Adrenal gland (tissue), 5 donors: ENCODE data around the gene MICAL3.

ENCODE experiments used
- POLR2A ChIP-seq, 2 donors: fragments of 450-650 bp; IDR thresholded peaks; one replicate each; pipeline ENCODE4 v1.6.1; 2017; ENCODE audit warnings: antibody characterized with exemption in 2 of 2, mild to moderate bottlenecking in 2 of 2, moderate library complexity in 1 of 2
- TF ChIP-seq, protein P1 (sequence below), 6 experiments: fragments of 450-650 bp in 4 of 6; fragments of 200-600 bp in 2 of 6; sonication (generic) in 1 of 6; IDR thresholded peaks; 1 replicate in 5 of 6; 2 replicates in 1 of 6; pipeline versions ENCODE4 v1.5.1 to v1.8.0; 2016 to 2021; ENCODE audit warnings: antibody characterized with exemption in 6 of 6, mild to moderate bottlenecking in 2 of 6, moderate library complexity in 1 of 6
- donor health status: DM: no; HTN: no; CAD: no.

DNA sequence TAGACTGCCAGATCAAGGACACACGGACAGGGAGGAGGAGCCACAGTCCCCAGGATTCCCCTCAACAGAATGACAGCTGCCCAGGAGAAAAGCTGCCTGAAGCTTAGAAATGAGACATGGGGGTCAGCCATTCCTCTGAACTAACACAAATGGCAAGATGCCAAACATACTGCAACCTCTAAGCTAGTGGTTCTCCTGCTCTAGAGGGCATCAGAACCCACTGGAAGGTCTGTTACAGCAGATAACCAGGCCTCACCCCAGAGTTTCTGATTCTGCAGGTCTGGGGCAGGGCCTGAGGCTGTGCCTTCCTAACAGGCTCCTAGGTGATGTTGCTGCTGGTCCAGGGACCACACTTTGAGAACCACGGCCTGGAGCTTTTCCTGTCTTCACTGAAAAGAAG is 221.5 kb downstream of the MICAL3 start:
- TF ChIP-seq, protein P1, sequence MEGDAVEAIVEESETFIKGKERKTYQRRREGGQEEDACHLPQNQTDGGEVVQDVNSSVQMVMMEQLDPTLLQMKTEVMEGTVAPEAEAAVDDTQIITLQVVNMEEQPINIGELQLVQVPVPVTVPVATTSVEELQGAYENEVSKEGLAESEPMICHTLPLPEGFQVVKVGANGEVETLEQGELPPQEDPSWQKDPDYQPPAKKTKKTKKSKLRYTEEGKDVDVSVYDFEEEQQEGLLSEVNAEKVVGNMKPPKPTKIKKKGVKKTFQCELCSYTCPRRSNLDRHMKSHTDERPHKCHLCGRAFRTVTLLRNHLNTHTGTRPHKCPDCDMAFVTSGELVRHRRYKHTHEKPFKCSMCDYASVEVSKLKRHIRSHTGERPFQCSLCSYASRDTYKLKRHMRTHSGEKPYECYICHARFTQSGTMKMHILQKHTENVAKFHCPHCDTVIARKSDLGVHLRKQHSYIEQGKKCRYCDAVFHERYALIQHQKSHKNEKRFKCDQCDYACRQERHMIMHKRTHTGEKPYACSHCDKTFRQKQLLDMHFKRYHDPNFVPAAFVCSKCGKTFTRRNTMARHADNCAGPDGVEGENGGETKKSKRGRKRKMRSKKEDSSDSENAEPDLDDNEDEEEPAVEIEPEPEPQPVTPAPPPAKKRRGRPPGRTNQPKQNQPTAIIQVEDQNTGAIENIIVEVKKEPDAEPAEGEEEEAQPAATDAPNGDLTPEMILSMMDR (IDR thresholded peaks at IDR 0.05) = no peak
- no peak for TF ChIP-seq POLR2A (IDR thresholded peaks at IDR 0.05)
